Fibroblast of lung (primary cell): ENCODE data around the gene ZNF654. TPM values are rescaled to one million over a fixed set of nuclear protein-coding genes. Genes with fewer than 3 reads are reported as not detected.
A peak's percentile ranks its signal among the peaks of the same experiment; 100 is the strongest.
"Not testable (repeated sequence)": the region's sequence is repeated elsewhere in the genome, so short reads cannot be mapped to it uniquely, and the experiment has no call there.

ENCODE experiments used
- DNase-seq, 2 donors: peaks; one replicate each; pipeline versions ENCODE4 v3.0.0 to v3.0.0-alpha.2; 2010; ENCODE audit warnings: low read depth in 2 of 2
- H2AFZ ChIP-seq: 2 replicates; pipeline ENCODE4 v1.5.1; 2012; ENCODE audit warnings: low read length, control low read depth, inconsistent platforms
- H3K27ac ChIP-seq: 2 replicates; pipeline ENCODE4 v1.5.1; 2011; ENCODE audit warnings: low read length, control low read depth; ENCODE audit not compliant: insufficient read depth
- H3K27me3 ChIP-seq: 2 replicates; pipeline ENCODE4 v1.5.1; 2011; ENCODE audit warnings: mild to moderate bottlenecking, low read length; ENCODE audit not compliant: control insufficient read depth, insufficient read depth
- H3K36me3 ChIP-seq: 2 replicates; pipeline ENCODE4 v1.5.1; 2011; ENCODE audit warnings: low read length; ENCODE audit not compliant: control insufficient read depth, insufficient read depth
- H3K4me1 ChIP-seq: 2 replicates; pipeline ENCODE4 v1.5.1; 2011; ENCODE audit warnings: low read length; ENCODE audit not compliant: control insufficient read depth, insufficient read depth; ENCODE audit errors: extremely low read depth
- H3K4me2 ChIP-seq: 2 replicates; pipeline ENCODE4 v1.5.1; 2011; ENCODE audit warnings: low read length, control low read depth; ENCODE audit not compliant: insufficient read depth; ENCODE audit errors: extremely low read depth
- H3K4me3 ChIP-seq, 4 experiments: fragments of 200-600 bp in 1 of 4; sonication (generic) in 1 of 4; replicated peaks in 1 of 4; 2 replicates each; pipeline ENCODE4 v1.5.1; 2011 to 2016; ENCODE audit warnings: low read length in 4 of 4, low read depth in 3 of 4, mild to moderate bottlenecking in 3 of 4, control low read depth in 2 of 4, inconsistent platforms in 1 of 4, mixed read lengths in 1 of 4; ENCODE audit not compliant: insufficient read depth in 1 of 4; ENCODE audit errors: control extremely low read depth in 1 of 4
- H3K79me2 ChIP-seq: 2 replicates; pipeline ENCODE4 v1.5.1; 2012; ENCODE audit warnings: mild to moderate bottlenecking, low read length, inconsistent platforms; ENCODE audit not compliant: control insufficient read depth, insufficient read depth
- H3K9ac ChIP-seq: 2 replicates; pipeline ENCODE4 v1.5.1; 2011; ENCODE audit warnings: mild to moderate bottlenecking, low read length, control low read depth; ENCODE audit not compliant: insufficient read depth
- H3K9me3 ChIP-seq: 2 replicates; pipeline ENCODE4 v1.5.1; 2012; ENCODE audit warnings: low read depth, low read length; ENCODE audit not compliant: control insufficient read depth, insufficient read depth
- H4K20me1 ChIP-seq: 2 replicates; pipeline ENCODE4 v1.5.1; 2011; ENCODE audit warnings: low read length; ENCODE audit not compliant: control insufficient read depth, insufficient read depth; ENCODE audit errors: extremely low read depth
- EZH2 ChIP-seq: IDR thresholded peaks from 2 replicates; pipeline ENCODE4 v1.5.1; 2012; ENCODE audit warnings: low read length, control low read depth, mild to moderate bottlenecking; ENCODE audit errors: missing control alignments
- polyA plus RNA-seq, 2 donors: library from polyadenylated mRNA; depleted of rRNA in 1 of 2; stranded (reverse) in 1 of 2; unstranded in 1 of 2; fragments of >200 nt; gene quantifications; 2 replicates each; pipeline ENCODE4 v1.2.1, GENCODE V29; 2011 to 2012; ENCODE audit warnings: missing spikeins in 1 of 2
- total RNA-seq: library from RNA; depleted of rRNA; stranded (reverse); fragments of >200 nt; gene quantifications from 2 replicates; pipeline ENCODE4 v1.2.1, GENCODE V29; 2014
- TF ChIP-seq, protein P1 (sequence below), 2 donors: IDR thresholded peaks in 1 of 2; conservative IDR thresholded peaks in 1 of 2; 1 replicate in 1 of 2; 2 replicates in 1 of 2; pipeline ENCODE4 v1.5.1; 2011 to 2012; ENCODE audit warnings: low read length in 2 of 2, control low read depth in 1 of 2, inconsistent platforms in 1 of 2, low read depth in 1 of 2, mild to moderate bottlenecking in 1 of 2

The ZNF654 gene
- total and polyA plus RNA-seq, 2 donors (not counting 1 experiment from before 2014, with no cell fraction given) = 6.5 to 16.3 TPM

DNA sequence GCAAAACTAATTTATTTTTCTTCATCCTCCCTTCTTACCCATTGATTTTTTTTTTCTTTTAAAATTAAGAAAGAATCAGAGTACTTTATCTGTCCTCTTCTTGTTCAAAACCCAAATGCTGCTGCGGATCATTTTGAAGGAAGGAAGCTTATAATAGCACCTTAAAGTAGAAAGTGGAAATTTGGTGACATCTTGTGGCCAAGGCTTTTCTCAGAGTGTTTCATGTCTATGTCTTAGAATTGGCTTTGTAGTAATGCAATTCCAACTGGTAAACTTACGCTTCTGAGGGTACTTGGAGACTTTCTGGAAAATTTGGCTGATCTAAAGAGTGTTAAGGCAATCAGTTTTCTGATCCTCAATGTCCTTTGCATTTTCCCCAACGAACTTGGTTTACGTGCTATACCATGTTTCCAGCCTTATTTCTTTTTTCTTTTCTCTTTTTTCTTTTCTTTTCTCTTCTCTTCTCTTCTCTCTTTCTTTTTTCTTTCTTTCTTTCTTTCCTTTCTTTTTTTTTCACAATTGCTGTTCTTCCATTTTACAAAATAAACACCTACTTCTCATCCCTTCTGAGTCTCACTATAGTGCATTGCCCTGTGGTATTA, 121.4 kb downstream of the ZNF654 start:
- Histone ChIP-seq H3K9me3 (no peaks in the 10 kb centered on the region), H2AFZ (no peak overlapping the region), H3K36me3 (no peaks in the 10 kb centered on the region), H3K4me3 (no peak overlapping the region), H3K27me3 (no peaks in the 10 kb centered on the region), H3K27ac (no peak overlapping the region), H3K79me2 (no peaks in the 10 kb centered on the region), H4K20me1 (no peaks in the 10 kb centered on the region), H3K4me1 (no peaks in the 10 kb centered on the region), H3K4me2 (no peak overlapping the region), H3K9ac (no peak overlapping the region)
- TF ChIP-seq EZH2 = no peak
- TF ChIP-seq, protein P1, sequence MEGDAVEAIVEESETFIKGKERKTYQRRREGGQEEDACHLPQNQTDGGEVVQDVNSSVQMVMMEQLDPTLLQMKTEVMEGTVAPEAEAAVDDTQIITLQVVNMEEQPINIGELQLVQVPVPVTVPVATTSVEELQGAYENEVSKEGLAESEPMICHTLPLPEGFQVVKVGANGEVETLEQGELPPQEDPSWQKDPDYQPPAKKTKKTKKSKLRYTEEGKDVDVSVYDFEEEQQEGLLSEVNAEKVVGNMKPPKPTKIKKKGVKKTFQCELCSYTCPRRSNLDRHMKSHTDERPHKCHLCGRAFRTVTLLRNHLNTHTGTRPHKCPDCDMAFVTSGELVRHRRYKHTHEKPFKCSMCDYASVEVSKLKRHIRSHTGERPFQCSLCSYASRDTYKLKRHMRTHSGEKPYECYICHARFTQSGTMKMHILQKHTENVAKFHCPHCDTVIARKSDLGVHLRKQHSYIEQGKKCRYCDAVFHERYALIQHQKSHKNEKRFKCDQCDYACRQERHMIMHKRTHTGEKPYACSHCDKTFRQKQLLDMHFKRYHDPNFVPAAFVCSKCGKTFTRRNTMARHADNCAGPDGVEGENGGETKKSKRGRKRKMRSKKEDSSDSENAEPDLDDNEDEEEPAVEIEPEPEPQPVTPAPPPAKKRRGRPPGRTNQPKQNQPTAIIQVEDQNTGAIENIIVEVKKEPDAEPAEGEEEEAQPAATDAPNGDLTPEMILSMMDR (conservative IDR thresholded peaks at IDR 0.05 in 1 of 2, IDR thresholded peaks at IDR 0.05 in 1 of 2; ENCODE audit: low read depth in 1 of 2, low read length in 2 of 2) = peak; percentile 52 to 54
- DNase-seq = peak; percentile 41 to 71

- DNase-seq, H3K27ac ChIP-seq, H3K27me3 ChIP-seq, H3K36me3 ChIP-seq, H2AFZ ChIP-seq, H3K9me3 ChIP-seq, H4K20me1 ChIP-seq, H3K9ac ChIP-seq, H3K4me2 ChIP-seq, H3K79me2 ChIP-seq, H3K4me3 ChIP-seq, H3K4me1 ChIP-seq: not testable (repeated sequence)
Measured at GRCh38 chr3:88182165-88182918, 123.3 kb downstream of the ZNF654 start.

GRCh38 chr3:88188436-88188835, 129.4 kb downstream of the ZNF654 start:
- no peak overlapping the region for H2AFZ ChIP-seq
- no peak overlapping the region for H3K9ac ChIP-seq
- no peak overlapping the region for H3K4me3 ChIP-seq
- H3K27ac ChIP-seq = no peak overlapping the region
- no peaks in the 10 kb centered on the region for H3K4me1 ChIP-seq
- H3K36me3 ChIP-seq = no peaks in the 10 kb centered on the region
- H3K79me2 ChIP-seq = no peaks in the 10 kb centered on the region
- DNase-seq = peak in 1 of 2 donors; percentile 29
- H3K9me3 ChIP-seq = no peaks in the 10 kb centered on the region
- no peaks in the 10 kb centered on the region for H3K27me3 ChIP-seq
- no peaks in the 10 kb centered on the region for H4K20me1 ChIP-seq
- TF ChIP-seq, protein P1 (conservative IDR thresholded peaks at IDR 0.05 in 1 of 2, IDR thresholded peaks at IDR 0.05 in 1 of 2; ENCODE audit: low read depth in 1 of 2, low read length in 2 of 2) = no peak
- TF ChIP-seq EZH2 = no peak
- H3K4me2 ChIP-seq = no peak overlapping the region
